K562 (cell line): Measurements from ENCODE around the gene ARL13B. TPM values are rescaled to one million over a fixed set of nuclear protein-coding genes. Genes with fewer than 3 reads are reported as not detected.

Experiments
- C11orf30 ChIP-seq: fragments of 450-650 bp; IDR thresholded peaks from 2 replicates; pipeline ENCODE4 v1.6.1; 2016; ENCODE audit warnings: low read depth, mild to moderate bottlenecking
- CBFA2T3 ChIP-seq: fragments of 450-650 bp; IDR thresholded peaks from 2 replicates; pipeline ENCODE4 v1.6.1; 2017
- DNMT1 ChIP-seq: fragments of 450-650 bp; IDR thresholded peaks from 2 replicates; pipeline ENCODE4 v1.6.1; 2016; ENCODE audit warnings: antibody characterized with exemption, mild to moderate bottlenecking
- FOSL1 ChIP-seq: fragments of 200-800 bp; sonication (Bioruptor generic); conservative IDR thresholded peaks from 2 replicates; pipeline ENCODE4 v1.6.1; 2016; ENCODE audit warnings: missing genetic modification characterization, missing compliant biosample characterization
- HNRNPH1 ChIP-seq: fragments of 200-400 bp; formaldehyde crosslinking; optimal IDR thresholded peaks from 2 replicates; pipeline ENCODE3; 2017; ENCODE audit warnings: low read depth, mild to moderate bottlenecking, low read length, moderate library complexity
- MAFK ChIP-seq: IDR thresholded peaks from 2 replicates; pipeline ENCODE4 v1.6.1; 2011; ENCODE audit warnings: low read length, improper control_type of control experiment
- NFIX ChIP-seq: fragments of 250-450 bp; sonication (Bioruptor Pico); IDR thresholded peaks from 2 replicates; pipeline ENCODE4 v1.4.0; 2020; ENCODE audit warnings: low read depth, mild to moderate bottlenecking, moderate library complexity
- NUFIP1 ChIP-seq: fragments of 450-650 bp; IDR thresholded peaks from 2 replicates; pipeline ENCODE4 v1.6.1; 2018; ENCODE audit not compliant: partially characterized antibody
- SIX5 ChIP-seq, 2 experiments: IDR thresholded peaks; 2 replicates each; pipeline ENCODE4 v1.6.1; 2011; ENCODE audit warnings: low read length in 2 of 2, borderline replicate concordance in 1 of 2, low read depth in 1 of 2, mild to moderate bottlenecking in 1 of 2, moderate library complexity in 1 of 2; ENCODE audit not compliant: insufficient read depth in 1 of 2
- TEAD1 ChIP-seq, 2 experiments: fragments of 450-650 bp in 1 of 2; sonication (generic) in 1 of 2; formaldehyde crosslinking; IDR thresholded peaks; 2 replicates each; pipeline versions ENCODE4 v1.4.0 to v1.8.0; 2020 to 2022; ENCODE audit warnings: mild to moderate bottlenecking in 2 of 2, missing genetic modification reagents in 1 of 2
- TEAD2 ChIP-seq: fragments of 450-650 bp; IDR thresholded peaks from 2 replicates; pipeline ENCODE4 v1.6.1; 2016; ENCODE audit warnings: missing genetic modification characterization, control low read depth, missing compliant biosample characterization
- ZC3H8 ChIP-seq: fragments of 450-650 bp; IDR thresholded peaks from 2 replicates; pipeline ENCODE4 v1.6.1; 2017
- ZNF232 ChIP-seq: sonication (generic); formaldehyde crosslinking; IDR thresholded peaks from 2 replicates; pipeline ENCODE4 v1.8.0; 2022; ENCODE audit warnings: mild to moderate bottlenecking, missing genetic modification reagents
- polyA plus RNA-seq, 8 experiments: library from polyadenylated mRNA; depleted of rRNA in 4 of 8; stranded (reverse) in 5 of 8; unstranded in 3 of 8; fragments of >200 nt; fragmentation: Nextera tagmentation in 2 of 8; fragmentation: Illumina TruSeq in 1 of 8; extraction: Ambion mirVana in 2 of 8; extraction: Trizol in 1 of 8; gene quantifications; 2 replicates each; pipeline versions ENCODE4 v1.2.1 to v1.2.3, GENCODE V29; 2011 to 2014; ENCODE audit warnings: inconsistent platforms in 1 of 8, missing spikeins in 1 of 8
- total RNA-seq, 7 experiments: library from RNA; depleted of rRNA in 6 of 7; stranded (reverse); fragments of >200 nt in 6 of 7; fragmentation: Illumina TruSeq in 2 of 7; extraction: Trizol in 2 of 7; gene quantifications; 2 replicates each; pipeline versions ENCODE4 v1.2.1 to v1.2.3, GENCODE V29; 2011 to 2021; ENCODE audit warnings: low replicate concordance in 1 of 7
- TF ChIP-seq, protein P1 (sequence below), 2 experiments: fragments of 450-650 bp in 1 of 2; sonication (generic) in 1 of 2; formaldehyde crosslinking in 1 of 2; IDR thresholded peaks; 2 replicates each; pipeline versions ENCODE4 v1.7.1 to v1.9.0; 2016 to 2022; ENCODE audit warnings: inconsistent platforms in 1 of 2, mild to moderate bottlenecking in 1 of 2, missing genetic modification reagents in 1 of 2
- TF ChIP-seq, protein P2 (sequence below): IDR thresholded peaks from 3 replicates; pipeline ENCODE4 v1.6.1; 2011; ENCODE audit warnings: borderline replicate concordance, mild to moderate bottlenecking, moderate library complexity; ENCODE audit not compliant: insufficient read length; ENCODE audit errors: extremely low read depth

The ARL13B gene
- total and polyA plus RNA-seq, 9 of the 15 experiments (the other 6 are each of a cell fraction or from before 2014, with no cell fraction given): 4.1 to 16.9 (median 12.2) TPM

DNA sequence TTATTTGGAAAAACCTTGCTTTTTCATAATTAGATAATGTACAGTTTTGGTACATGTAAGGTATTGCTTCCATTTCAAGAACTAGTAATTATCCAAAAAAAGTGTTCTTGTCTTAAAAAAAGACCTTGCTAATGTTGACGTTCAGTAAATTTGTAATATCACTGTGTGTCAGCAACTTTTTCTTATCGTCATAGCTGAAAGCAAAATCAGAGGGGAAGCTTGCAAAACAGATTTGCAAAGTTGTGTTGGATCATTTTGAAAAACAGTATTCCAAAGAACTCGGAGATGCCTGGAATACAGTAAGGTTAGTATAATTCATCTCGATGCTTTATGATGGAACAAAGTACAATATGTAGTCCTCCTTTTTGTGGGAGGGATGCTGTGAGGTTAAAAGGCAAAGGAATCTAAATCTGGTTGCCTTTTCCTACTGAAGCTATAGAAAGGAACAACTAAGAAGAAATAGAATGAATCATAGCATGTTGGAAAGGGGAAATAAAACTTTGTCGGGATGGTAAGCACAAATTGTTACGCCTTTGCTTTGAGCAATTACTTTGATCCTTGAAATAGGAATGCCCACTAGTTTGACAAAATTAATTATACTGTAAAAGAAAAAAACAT lies 84.4 kb downstream of the ARL13B start (continued):
- TF ChIP-seq, protein P1, sequence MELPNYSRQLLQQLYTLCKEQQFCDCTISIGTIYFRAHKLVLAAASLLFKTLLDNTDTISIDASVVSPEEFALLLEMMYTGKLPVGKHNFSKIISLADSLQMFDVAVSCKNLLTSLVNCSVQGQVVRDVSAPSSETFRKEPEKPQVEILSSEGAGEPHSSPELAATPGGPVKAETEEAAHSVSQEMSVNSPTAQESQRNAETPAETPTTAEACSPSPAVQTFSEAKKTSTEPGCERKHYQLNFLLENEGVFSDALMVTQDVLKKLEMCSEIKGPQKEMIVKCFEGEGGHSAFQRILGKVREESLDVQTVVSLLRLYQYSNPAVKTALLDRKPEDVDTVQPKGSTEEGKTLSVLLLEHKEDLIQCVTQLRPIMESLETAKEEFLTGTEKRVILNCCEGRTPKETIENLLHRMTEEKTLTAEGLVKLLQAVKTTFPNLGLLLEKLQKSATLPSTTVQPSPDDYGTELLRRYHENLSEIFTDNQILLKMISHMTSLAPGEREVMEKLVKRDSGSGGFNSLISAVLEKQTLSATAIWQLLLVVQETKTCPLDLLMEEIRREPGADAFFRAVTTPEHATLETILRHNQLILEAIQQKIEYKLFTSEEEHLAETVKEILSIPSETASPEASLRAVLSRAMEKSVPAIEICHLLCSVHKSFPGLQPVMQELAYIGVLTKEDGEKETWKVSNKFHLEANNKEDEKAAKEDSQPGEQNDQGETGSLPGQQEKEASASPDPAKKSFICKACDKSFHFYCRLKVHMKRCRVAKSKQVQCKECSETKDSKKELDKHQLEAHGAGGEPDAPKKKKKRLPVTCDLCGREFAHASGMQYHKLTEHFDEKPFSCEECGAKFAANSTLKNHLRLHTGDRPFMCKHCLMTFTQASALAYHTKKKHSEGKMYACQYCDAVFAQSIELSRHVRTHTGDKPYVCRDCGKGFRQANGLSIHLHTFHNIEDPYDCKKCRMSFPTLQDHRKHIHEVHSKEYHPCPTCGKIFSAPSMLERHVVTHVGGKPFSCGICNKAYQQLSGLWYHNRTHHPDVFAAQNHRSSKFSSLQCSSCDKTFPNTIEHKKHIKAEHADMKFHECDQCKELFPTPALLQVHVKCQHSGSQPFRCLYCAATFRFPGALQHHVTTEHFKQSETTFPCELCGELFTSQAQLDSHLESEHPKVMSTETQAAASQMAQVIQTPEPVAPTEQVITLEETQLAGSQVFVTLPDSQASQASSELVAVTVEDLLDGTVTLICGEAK (IDR thresholded peaks at IDR 0.05): no peak
- TF ChIP-seq, protein P1 (CRISPR knock-in tag; IDR thresholded peaks at IDR 0.05): no peak
- TF ChIP-seq HNRNPH1: no peak
- TF ChIP-seq FOSL1 (tag): no peak
- peak; percentile 60; the same call in 1 of the 2 replicates for TF ChIP-seq MAFK
- 0 out of 2 replicates have a peak, but pooled peaks have one; percentile 14 for TF ChIP-seq CBFA2T3
- TF ChIP-seq TEAD1 (CRISPR knock-in tag; IDR thresholded peaks at IDR 0.05): no peak
- TF ChIP-seq C11orf30: peak; percentile 89
- TF ChIP-seq DNMT1: no peak
- TF ChIP-seq, protein P2, sequence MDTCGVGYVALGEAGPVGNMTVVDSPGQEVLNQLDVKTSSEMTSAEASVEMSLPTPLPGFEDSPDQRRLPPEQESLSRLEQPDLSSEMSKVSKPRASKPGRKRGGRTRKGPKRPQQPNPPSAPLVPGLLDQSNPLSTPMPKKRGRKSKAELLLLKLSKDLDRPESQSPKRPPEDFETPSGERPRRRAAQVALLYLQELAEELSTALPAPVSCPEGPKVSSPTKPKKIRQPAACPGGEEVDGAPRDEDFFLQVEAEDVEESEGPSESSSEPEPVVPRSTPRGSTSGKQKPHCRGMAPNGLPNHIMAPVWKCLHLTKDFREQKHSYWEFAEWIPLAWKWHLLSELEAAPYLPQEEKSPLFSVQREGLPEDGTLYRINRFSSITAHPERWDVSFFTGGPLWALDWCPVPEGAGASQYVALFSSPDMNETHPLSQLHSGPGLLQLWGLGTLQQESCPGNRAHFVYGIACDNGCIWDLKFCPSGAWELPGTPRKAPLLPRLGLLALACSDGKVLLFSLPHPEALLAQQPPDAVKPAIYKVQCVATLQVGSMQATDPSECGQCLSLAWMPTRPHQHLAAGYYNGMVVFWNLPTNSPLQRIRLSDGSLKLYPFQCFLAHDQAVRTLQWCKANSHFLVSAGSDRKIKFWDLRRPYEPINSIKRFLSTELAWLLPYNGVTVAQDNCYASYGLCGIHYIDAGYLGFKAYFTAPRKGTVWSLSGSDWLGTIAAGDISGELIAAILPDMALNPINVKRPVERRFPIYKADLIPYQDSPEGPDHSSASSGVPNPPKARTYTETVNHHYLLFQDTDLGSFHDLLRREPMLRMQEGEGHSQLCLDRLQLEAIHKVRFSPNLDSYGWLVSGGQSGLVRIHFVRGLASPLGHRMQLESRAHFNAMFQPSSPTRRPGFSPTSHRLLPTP: no peak
- TF ChIP-seq ZC3H8: no peak
- TF ChIP-seq NUFIP1: no peak
- no peak for TF ChIP-seq TEAD2
- TF ChIP-seq NFIX: no peak
- TF ChIP-seq ZNF232 (CRISPR knock-in tag): no peak
- TF ChIP-seq SIX5 (IDR thresholded peaks at IDR 0.05; ENCODE audit: borderline replicate concordance in 1 of 2, insufficient read depth in 1 of 2, low read depth in 1 of 2, low read length in 2 of 2): no peak
